Measurements from ENCODE around the gene CGNL1. TPM values are rescaled to one million over a fixed set of nuclear protein-coding genes. Genes with fewer than 3 reads are reported as not detected.

CGNL1 gene
- 31.7 TPM for total RNA-seq
- 12.7 TPM for polyA plus RNA-seq

- Histone ChIP-seq H3K4me1 (ENCODE audit: insufficient read depth) (peaks cover under 1% of the 10 kb centered on the region), H3K4me3 (ENCODE audit: low read depth, low read length) (peak within 1 kb of the TSS; percentile 49), H3K27ac (ENCODE audit: low read depth) (no peak within 1 kb of the TSS), H3K36me3 (ENCODE audit: insufficient read depth) (no peaks in the 10 kb centered on the region)
- DNase-seq (ENCODE audit: extremely low spot score) = no peak
- 17% methylated on average over 76 of the region's 76 CpGs for WGBS
Observed at GRCh38 chr15:57375827-57376695, at the start of gene CGNL1. Gene CGNL1, plus strand, starts transcription at chr15:57376505. Its CDS starts 61,495 bp downstream, at chr15:57438000.

- no peak for DNase-seq (ENCODE audit: extremely low spot score)
- H3K27ac ChIP-seq (ENCODE audit: low read depth) = no peak overlapping the region
- H3K4me3 ChIP-seq (ENCODE audit: low read depth, low read length) = no peak overlapping the region
- no peaks in the 10 kb centered on the region for H3K4me1 ChIP-seq (ENCODE audit: insufficient read depth)
- H3K36me3 ChIP-seq (ENCODE audit: insufficient read depth) = no peaks in the 10 kb centered on the region
- 71% methylated on average over 11 of the region's 11 CpGs for WGBS
Observed at GRCh38 chr15:57327985-57328471, 48.3 kb upstream of the CGNL1 start.

GRCh38 chr15:57328479-57328878, 47.8 kb upstream of the CGNL1 start:
- WGBS = 90% methylated on average over 8 of the region's 8 CpGs
- H3K4me3 ChIP-seq (ENCODE audit: low read depth, low read length) = no peak overlapping the region
- no peaks in the 10 kb centered on the region for H3K36me3 ChIP-seq (ENCODE audit: insufficient read depth)
- no peak overlapping the region for H3K27ac ChIP-seq (ENCODE audit: low read depth)
- DNase-seq (ENCODE audit: extremely low spot score) = no peak
- H3K4me1 ChIP-seq (ENCODE audit: insufficient read depth) = no peaks in the 10 kb centered on the region

- WGBS = 75% methylated on average over 5 of the region's 5 CpGs
- no peak for DNase-seq (ENCODE audit: extremely low spot score)
Observed at GRCh38 chr15:57328897-57329296, 47.4 kb upstream of the CGNL1 start.

GRCh38 chr15:57329582-57330367, 46.5 kb upstream of the CGNL1 start:
- H3K27ac ChIP-seq (ENCODE audit: low read depth) = no peak overlapping the region
- WGBS = 87% methylated on average over 13 of the region's 13 CpGs

More at GRCh38 chr15:57328897-57329296, 47.4 kb upstream of the CGNL1 start:
- H3K36me3 ChIP-seq (ENCODE audit: insufficient read depth) = no peaks in the 10 kb centered on the region
- no peak overlapping the region for H3K27ac ChIP-seq (ENCODE audit: low read depth)
- H3K4me3 ChIP-seq (ENCODE audit: low read depth, low read length) = no peak overlapping the region
- no peaks in the 10 kb centered on the region for H3K4me1 ChIP-seq (ENCODE audit: insufficient read depth)

GRCh38 chr15:57330619-57331340, 45.5 kb upstream of the CGNL1 start:
- 83% methylated on average over 14 of the region's 14 CpGs for WGBS
- DNase-seq (ENCODE audit: extremely low spot score) = no peak
- H3K27ac ChIP-seq (ENCODE audit: low read depth) = no peak overlapping the region
- no peak overlapping the region for H3K4me3 ChIP-seq (ENCODE audit: low read depth, low read length)
- no peaks in the 10 kb centered on the region for H3K36me3 ChIP-seq (ENCODE audit: insufficient read depth)
- H3K4me1 ChIP-seq (ENCODE audit: insufficient read depth) = no peaks in the 10 kb centered on the region

More at GRCh38 chr15:57329582-57330367, 46.5 kb upstream of the CGNL1 start:
- DNase-seq (ENCODE audit: extremely low spot score) = no peak
- Histone ChIP-seq H3K36me3 (ENCODE audit: insufficient read depth) (no peaks in the 10 kb centered on the region), H3K4me1 (ENCODE audit: insufficient read depth) (no peaks in the 10 kb centered on the region), H3K4me3 (ENCODE audit: low read depth, low read length) (no peak overlapping the region)

- H3K27ac ChIP-seq (ENCODE audit: low read depth) = no peak overlapping the region
- H3K36me3 ChIP-seq (ENCODE audit: insufficient read depth) = no peaks in the 10 kb centered on the region
- H3K4me1 ChIP-seq (ENCODE audit: insufficient read depth) = no peaks in the 10 kb centered on the region
- 87% methylated on average over 8 of the region's 8 CpGs for WGBS
- no peak overlapping the region for H3K4me3 ChIP-seq (ENCODE audit: low read depth, low read length)
- DNase-seq (ENCODE audit: extremely low spot score) = no peak
Observed at GRCh38 chr15:57332326-57332725, 44.0 kb upstream of the CGNL1 start.

- 90% methylated on average over 4 of the region's 4 CpGs for WGBS
- no peaks in the 10 kb centered on the region for H3K36me3 ChIP-seq (ENCODE audit: insufficient read depth)
- no peak for DNase-seq (ENCODE audit: extremely low spot score)
- H3K27ac ChIP-seq (ENCODE audit: low read depth) = no peak overlapping the region
- no peak overlapping the region for H3K4me3 ChIP-seq (ENCODE audit: low read depth, low read length)
- H3K4me1 ChIP-seq (ENCODE audit: insufficient read depth) = no peaks in the 10 kb centered on the region
Observed at GRCh38 chr15:57333487-57333886, 42.8 kb upstream of the CGNL1 start.

GRCh38 chr15:57334257-57334656, 42.0 kb upstream of the CGNL1 start:
- no peak overlapping the region for H3K4me3 ChIP-seq (ENCODE audit: low read depth, low read length)
- H3K4me1 ChIP-seq (ENCODE audit: insufficient read depth) = no peaks in the 10 kb centered on the region
- no peak overlapping the region for H3K27ac ChIP-seq (ENCODE audit: low read depth)
- WGBS = 67% methylated on average over 12 of the region's 12 CpGs
- H3K36me3 ChIP-seq (ENCODE audit: insufficient read depth) = no peaks in the 10 kb centered on the region
- DNase-seq (ENCODE audit: extremely low spot score) = no peak

- Histone ChIP-seq H3K27ac (ENCODE audit: low read depth) (no peak overlapping the region), H3K4me3 (ENCODE audit: low read depth, low read length) (no peak overlapping the region), H3K36me3 (ENCODE audit: insufficient read depth) (no peaks in the 10 kb centered on the region), H3K4me1 (ENCODE audit: insufficient read depth) (no peaks in the 10 kb centered on the region)
- no peak for DNase-seq (ENCODE audit: extremely low spot score)
- WGBS = 86% methylated on average over 6 of the region's 6 CpGs
Observed at GRCh38 chr15:57335293-57335715, 41.0 kb upstream of the CGNL1 start.

GRCh38 chr15:57335719-57336118, 40.6 kb upstream of the CGNL1 start:
- Histone ChIP-seq H3K27ac (ENCODE audit: low read depth) (no peak overlapping the region), H3K4me1 (ENCODE audit: insufficient read depth) (no peaks in the 10 kb centered on the region), H3K36me3 (ENCODE audit: insufficient read depth) (no peaks in the 10 kb centered on the region), H3K4me3 (ENCODE audit: low read depth, low read length) (no peak overlapping the region)
- WGBS = 70% methylated on average over 7 of the region's 7 CpGs
- DNase-seq (ENCODE audit: extremely low spot score) = no peak

GRCh38 chr15:57337868-57338411, 38.4 kb upstream of the CGNL1 start:
- WGBS = 59% methylated on average over 15 of the region's 15 CpGs
- Histone ChIP-seq H3K36me3 (ENCODE audit: insufficient read depth) (no peaks in the 10 kb centered on the region), H3K4me1 (ENCODE audit: insufficient read depth) (no peaks in the 10 kb centered on the region), H3K27ac (ENCODE audit: low read depth) (no peak overlapping the region), H3K4me3 (ENCODE audit: low read depth, low read length) (no peak overlapping the region)
- DNase-seq (ENCODE audit: extremely low spot score) = no peak

GRCh38 chr15:57339321-57339720, 37.0 kb upstream of the CGNL1 start:
- WGBS = 94% methylated on average over 5 of the region's 5 CpGs
- no peaks in the 10 kb centered on the region for H3K4me1 ChIP-seq (ENCODE audit: insufficient read depth)
- H3K4me3 ChIP-seq (ENCODE audit: low read depth, low read length) = no peak overlapping the region

More at GRCh38 chr15:57339321-57339720, 37.0 kb upstream of the CGNL1 start:
- H3K36me3 ChIP-seq (ENCODE audit: insufficient read depth) = no peaks in the 10 kb centered on the region
- no peak overlapping the region for H3K27ac ChIP-seq (ENCODE audit: low read depth)
- no peak for DNase-seq (ENCODE audit: extremely low spot score)
